HepG2 (cell line): ENCODE results near the gene ALDOA. TPM values are rescaled to one million over a fixed set of nuclear protein-coding genes. Genes with fewer than 3 reads are reported as not detected.
A peak's percentile ranks its signal among the peaks of the same experiment; 100 is the strongest.

ENCODE experiments used
- ADNP ChIP-seq: sonication (generic); formaldehyde crosslinking; IDR thresholded peaks from 2 replicates; pipeline ENCODE4 v1.4.0; 2020; ENCODE audit warnings: missing genetic modification reagents
- DR1 ChIP-seq: sonication (generic); formaldehyde crosslinking; IDR thresholded peaks from 2 replicates; pipeline ENCODE4 v1.8.0; 2021; ENCODE audit warnings: mild to moderate bottlenecking, missing genetic modification reagents, inconsistent platforms
- LCORL ChIP-seq, 2 experiments: fragments of 450-650 bp in 1 of 2; sonication (generic) in 1 of 2; formaldehyde crosslinking in 1 of 2; IDR thresholded peaks; 2 replicates each; pipeline versions ENCODE4 v1.5.0 to v1.6.1; 2017 to 2020; ENCODE audit warnings: antibody characterized with exemption in 1 of 2, missing genetic modification reagents in 1 of 2
- MBNL3 ChIP-seq: fragments of 250-450 bp; sonication (Bioruptor Pico); conservative IDR thresholded peaks from 2 replicates; pipeline ENCODE4 v1.8.0; 2022; ENCODE audit warnings: mild to moderate bottlenecking, inconsistent platforms
- PRMT3 ChIP-seq: sonication (generic); formaldehyde crosslinking; IDR thresholded peaks from 2 replicates; pipeline ENCODE4 v1.8.1; 2022; ENCODE audit warnings: low read depth, mild to moderate bottlenecking, moderate library complexity, missing genetic modification reagents, borderline replicate concordance
- SOX5 ChIP-seq: IDR thresholded peaks from 2 replicates; pipeline ENCODE4 v1.6.1; 2016; ENCODE audit warnings: borderline replicate concordance
- STAT5B ChIP-seq: sonication (generic); formaldehyde crosslinking; IDR thresholded peaks from 2 replicates; pipeline ENCODE4 v1.4.0; 2020; ENCODE audit warnings: missing genetic modification reagents
- TAF15 ChIP-seq: fragments of 200-400 bp; formaldehyde crosslinking; IDR thresholded peaks from one replicate; pipeline ENCODE4 v1.6.1; 2018; ENCODE audit warnings: mild to moderate bottlenecking, low read depth, low read length; ENCODE audit not compliant: poor library complexity, severe bottlenecking
- ZBTB20 ChIP-seq: sonication (generic); formaldehyde crosslinking; IDR thresholded peaks from 2 replicates; pipeline ENCODE4 v1.8.1; 2023; ENCODE audit warnings: missing genetic modification reagents, low read depth, mild to moderate bottlenecking, borderline replicate concordance
- ZNF343 ChIP-seq: sonication (generic); formaldehyde crosslinking; IDR thresholded peaks from 2 replicates; pipeline ENCODE4 v1.4.0; 2020; ENCODE audit warnings: mild to moderate bottlenecking, missing genetic modification reagents
- ZNF446 ChIP-seq: sonication (generic); formaldehyde crosslinking; IDR thresholded peaks from 2 replicates; pipeline ENCODE4 v1.5.0; 2020; ENCODE audit warnings: mild to moderate bottlenecking, missing genetic modification reagents
- ZNF616 ChIP-seq: sonication (generic); formaldehyde crosslinking; IDR thresholded peaks from 2 replicates; pipeline ENCODE4 v1.5.0; 2020; ENCODE audit warnings: low read depth, mild to moderate bottlenecking, missing genetic modification reagents
- ZNF713 ChIP-seq: sonication (generic); formaldehyde crosslinking; IDR thresholded peaks from 2 replicates; pipeline ENCODE4 v1.4.0; 2020; ENCODE audit warnings: mild to moderate bottlenecking, missing genetic modification reagents
- ZSCAN20 ChIP-seq: sonication (generic); formaldehyde crosslinking; IDR thresholded peaks from 2 replicates; pipeline ENCODE4 v1.4.0; 2020; ENCODE audit warnings: missing genetic modification reagents, mild to moderate bottlenecking, borderline replicate concordance
- polyA plus RNA-seq, 8 experiments: library from polyadenylated mRNA; depleted of rRNA in 3 of 8; stranded (reverse) in 7 of 8; unstranded in 1 of 8; fragments of >200 nt; fragmentation: Illumina TruSeq in 4 of 8; extraction: Trizol in 4 of 8; gene quantifications; 2 replicates each; pipeline versions ENCODE4 v1.2.1 to v1.2.3, GENCODE V29; 2011 to 2016; ENCODE audit warnings: low read depth in 4 of 8, missing spikeins in 1 of 8, mixed read lengths in 1 of 8; ENCODE audit not compliant: insufficient read depth in 1 of 8
- total RNA-seq, 5 experiments: library from RNA; depleted of rRNA; stranded (reverse); fragments of >200 nt; fragmentation: Illumina TruSeq; extraction: Trizol; gene quantifications; 2 replicates each; pipeline ENCODE4 v1.2.3, GENCODE V29; 2016; ENCODE audit warnings: low read depth in 1 of 5
- TF ChIP-seq, protein P1 (sequence below): sonication (generic); formaldehyde crosslinking; IDR thresholded peaks from 2 replicates; pipeline ENCODE4 v1.4.0; 2020; ENCODE audit warnings: missing genetic modification reagents, borderline replicate concordance
- TF ChIP-seq, protein P2 (sequence below): sonication (generic); formaldehyde crosslinking; IDR thresholded peaks from 2 replicates; pipeline ENCODE4 v1.5.1; 2020; ENCODE audit warnings: missing genetic modification reagents, mild to moderate bottlenecking, borderline replicate concordance
- TF ChIP-seq, protein P3 (sequence below): sonication (generic); formaldehyde crosslinking; IDR thresholded peaks from 2 replicates; pipeline ENCODE4 v1.4.0; 2020; ENCODE audit warnings: mild to moderate bottlenecking, missing genetic modification reagents
- TF ChIP-seq, protein P4 (sequence below): sonication (generic); formaldehyde crosslinking; conservative IDR thresholded peaks from 2 replicates; pipeline ENCODE4 v1.4.0; 2020; ENCODE audit warnings: missing genetic modification reagents

The ALDOA gene
- total and polyA plus RNA-seq, 2 of the 13 experiments (the other 11 are each of a cell fraction or from before 2014, with no cell fraction given): 925 to 1,884 TPM

DNA sequence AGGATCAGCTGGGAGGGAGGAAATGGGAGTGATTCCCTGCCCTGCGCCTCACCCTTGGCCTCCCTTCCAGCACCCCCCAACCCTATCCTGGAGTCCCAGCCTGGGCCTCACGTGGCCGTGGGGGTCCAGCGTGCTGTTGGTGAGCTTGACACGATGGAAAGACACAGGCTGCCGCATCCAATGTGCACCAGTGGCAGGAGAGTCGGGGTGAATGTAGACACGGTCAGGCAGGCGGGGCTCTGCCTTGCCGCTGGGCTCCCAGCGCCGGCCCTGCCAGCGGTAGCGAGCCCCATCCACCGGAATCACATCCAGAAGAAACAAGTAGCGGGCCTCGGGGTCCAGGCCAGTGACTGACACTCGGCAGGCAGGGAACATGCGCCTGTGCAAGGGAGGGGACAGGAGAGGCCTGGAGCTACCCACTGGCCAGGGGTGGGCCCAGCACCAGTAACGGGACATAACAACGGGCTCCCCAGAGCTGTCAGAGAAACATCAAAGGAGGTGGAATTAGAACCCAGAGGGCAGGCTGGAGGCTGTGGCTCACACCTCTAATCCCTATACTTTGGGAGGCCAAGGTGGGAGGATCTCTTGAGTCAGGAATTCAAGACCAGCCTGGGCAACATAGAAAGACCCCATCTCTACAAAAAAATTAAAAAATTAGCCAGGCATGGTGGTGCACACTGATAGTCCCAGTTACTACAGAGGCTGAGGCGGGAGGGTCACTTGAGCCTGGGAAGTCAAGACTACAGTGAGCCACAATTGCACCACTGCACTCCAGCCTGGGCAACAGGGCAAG lies 23.5 kb downstream of the ALDOA start (continued):
- TF ChIP-seq SOX5 (no peak), ZNF343 (no peak), ZNF713 (no peak), LCORL (IDR thresholded peaks at IDR 0.05) (no peak), LCORL (CRISPR knock-in tag; IDR thresholded peaks at IDR 0.05) (0 out of 2 replicates have a peak, but pooled peaks have one; percentile 44), DR1 (CRISPR knock-in tag) (no peak), PRMT3 (CRISPR knock-in tag) (no peak), ADNP (CRISPR knock-in tag) (no peak), ZBTB20 (0 out of 2 replicates have a peak, but pooled peaks have one; percentile 42), ZNF446 (no peak; the same call in 1 of the 2 replicates), ZNF616 (CRISPR knock-in tag) (no peak), ZSCAN20 (CRISPR knock-in tag) (no peak), MBNL3 (CRISPR knock-in tag) (no peak), STAT5B (CRISPR knock-in tag) (no peak), TAF15 (no peak)
- TF ChIP-seq, protein P1, sequence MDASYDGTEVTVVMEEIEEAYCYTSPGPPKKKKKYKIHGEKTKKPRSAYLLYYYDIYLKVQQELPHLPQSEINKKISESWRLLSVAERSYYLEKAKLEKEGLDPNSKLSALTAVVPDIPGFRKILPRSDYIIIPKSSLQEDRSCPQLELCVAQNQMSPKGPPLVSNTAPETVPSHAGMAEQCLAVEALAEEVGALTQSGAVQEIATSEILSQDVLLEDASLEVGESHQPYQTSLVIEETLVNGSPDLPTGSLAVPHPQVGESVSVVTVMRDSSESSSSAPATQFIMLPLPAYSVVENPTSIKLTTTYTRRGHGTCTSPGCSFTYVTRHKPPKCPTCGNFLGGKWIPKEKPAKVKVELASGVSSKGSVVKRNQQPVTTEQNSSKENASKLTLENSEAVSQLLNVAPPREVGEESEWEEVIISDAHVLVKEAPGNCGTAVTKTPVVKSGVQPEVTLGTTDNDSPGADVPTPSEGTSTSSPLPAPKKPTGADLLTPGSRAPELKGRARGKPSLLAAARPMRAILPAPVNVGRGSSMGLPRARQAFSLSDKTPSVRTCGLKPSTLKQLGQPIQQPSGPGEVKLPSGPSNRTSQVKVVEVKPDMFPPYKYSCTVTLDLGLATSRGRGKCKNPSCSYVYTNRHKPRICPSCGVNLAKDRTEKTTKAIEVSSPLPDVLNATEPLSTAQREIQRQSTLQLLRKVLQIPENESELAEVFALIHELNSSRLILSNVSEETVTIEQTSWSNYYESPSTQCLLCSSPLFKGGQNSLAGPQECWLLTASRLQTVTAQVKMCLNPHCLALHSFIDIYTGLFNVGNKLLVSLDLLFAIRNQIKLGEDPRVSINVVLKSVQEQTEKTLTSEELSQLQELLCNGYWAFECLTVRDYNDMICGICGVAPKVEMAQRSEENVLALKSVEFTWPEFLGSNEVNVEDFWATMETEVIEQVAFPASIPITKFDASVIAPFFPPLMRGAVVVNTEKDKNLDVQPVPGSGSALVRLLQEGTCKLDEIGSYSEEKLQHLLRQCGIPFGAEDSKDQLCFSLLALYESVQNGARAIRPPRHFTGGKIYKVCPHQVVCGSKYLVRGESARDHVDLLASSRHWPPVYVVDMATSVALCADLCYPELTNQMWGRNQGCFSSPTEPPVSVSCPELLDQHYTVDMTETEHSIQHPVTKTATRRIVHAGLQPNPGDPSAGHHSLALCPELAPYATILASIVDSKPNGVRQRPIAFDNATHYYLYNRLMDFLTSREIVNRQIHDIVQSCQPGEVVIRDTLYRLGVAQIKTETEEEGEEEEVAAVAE (CRISPR knock-in tag): no peak
- TF ChIP-seq, protein P2, sequence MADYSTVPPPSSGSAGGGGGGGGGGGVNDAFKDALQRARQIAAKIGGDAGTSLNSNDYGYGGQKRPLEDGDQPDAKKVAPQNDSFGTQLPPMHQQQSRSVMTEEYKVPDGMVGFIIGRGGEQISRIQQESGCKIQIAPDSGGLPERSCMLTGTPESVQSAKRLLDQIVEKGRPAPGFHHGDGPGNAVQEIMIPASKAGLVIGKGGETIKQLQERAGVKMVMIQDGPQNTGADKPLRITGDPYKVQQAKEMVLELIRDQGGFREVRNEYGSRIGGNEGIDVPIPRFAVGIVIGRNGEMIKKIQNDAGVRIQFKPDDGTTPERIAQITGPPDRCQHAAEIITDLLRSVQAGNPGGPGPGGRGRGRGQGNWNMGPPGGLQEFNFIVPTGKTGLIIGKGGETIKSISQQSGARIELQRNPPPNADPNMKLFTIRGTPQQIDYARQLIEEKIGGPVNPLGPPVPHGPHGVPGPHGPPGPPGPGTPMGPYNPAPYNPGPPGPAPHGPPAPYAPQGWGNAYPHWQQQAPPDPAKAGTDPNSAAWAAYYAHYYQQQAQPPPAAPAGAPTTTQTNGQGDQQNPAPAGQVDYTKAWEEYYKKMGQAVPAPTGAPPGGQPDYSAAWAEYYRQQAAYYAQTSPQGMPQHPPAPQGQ (CRISPR knock-in tag): no peak
- TF ChIP-seq, protein P3, sequence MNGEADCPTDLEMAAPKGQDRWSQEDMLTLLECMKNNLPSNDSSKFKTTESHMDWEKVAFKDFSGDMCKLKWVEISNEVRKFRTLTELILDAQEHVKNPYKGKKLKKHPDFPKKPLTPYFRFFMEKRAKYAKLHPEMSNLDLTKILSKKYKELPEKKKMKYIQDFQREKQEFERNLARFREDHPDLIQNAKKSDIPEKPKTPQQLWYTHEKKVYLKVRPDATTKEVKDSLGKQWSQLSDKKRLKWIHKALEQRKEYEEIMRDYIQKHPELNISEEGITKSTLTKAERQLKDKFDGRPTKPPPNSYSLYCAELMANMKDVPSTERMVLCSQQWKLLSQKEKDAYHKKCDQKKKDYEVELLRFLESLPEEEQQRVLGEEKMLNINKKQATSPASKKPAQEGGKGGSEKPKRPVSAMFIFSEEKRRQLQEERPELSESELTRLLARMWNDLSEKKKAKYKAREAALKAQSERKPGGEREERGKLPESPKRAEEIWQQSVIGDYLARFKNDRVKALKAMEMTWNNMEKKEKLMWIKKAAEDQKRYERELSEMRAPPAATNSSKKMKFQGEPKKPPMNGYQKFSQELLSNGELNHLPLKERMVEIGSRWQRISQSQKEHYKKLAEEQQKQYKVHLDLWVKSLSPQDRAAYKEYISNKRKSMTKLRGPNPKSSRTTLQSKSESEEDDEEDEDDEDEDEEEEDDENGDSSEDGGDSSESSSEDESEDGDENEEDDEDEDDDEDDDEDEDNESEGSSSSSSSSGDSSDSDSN (CRISPR knock-in tag): peak; percentile 82
- TF ChIP-seq, protein P4, sequence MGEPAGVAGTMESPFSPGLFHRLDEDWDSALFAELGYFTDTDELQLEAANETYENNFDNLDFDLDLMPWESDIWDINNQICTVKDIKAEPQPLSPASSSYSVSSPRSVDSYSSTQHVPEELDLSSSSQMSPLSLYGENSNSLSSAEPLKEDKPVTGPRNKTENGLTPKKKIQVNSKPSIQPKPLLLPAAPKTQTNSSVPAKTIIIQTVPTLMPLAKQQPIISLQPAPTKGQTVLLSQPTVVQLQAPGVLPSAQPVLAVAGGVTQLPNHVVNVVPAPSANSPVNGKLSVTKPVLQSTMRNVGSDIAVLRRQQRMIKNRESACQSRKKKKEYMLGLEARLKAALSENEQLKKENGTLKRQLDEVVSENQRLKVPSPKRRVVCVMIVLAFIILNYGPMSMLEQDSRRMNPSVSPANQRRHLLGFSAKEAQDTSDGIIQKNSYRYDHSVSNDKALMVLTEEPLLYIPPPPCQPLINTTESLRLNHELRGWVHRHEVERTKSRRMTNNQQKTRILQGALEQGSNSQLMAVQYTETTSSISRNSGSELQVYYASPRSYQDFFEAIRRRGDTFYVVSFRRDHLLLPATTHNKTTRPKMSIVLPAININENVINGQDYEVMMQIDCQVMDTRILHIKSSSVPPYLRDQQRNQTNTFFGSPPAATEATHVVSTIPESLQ: no peak
